Neural progenitor cell (in vitro differentiated cells): ENCODE measurements around the gene TPBGL. TPM values are rescaled to one million over a fixed set of nuclear protein-coding genes. Genes with fewer than 3 reads are reported as not detected.

Source experiments
- DNase-seq: peaks from one replicate; pipeline ENCODE4 v3.0.0-alpha.2; 2016; ENCODE audit warnings: low spot score
- H2AFZ ChIP-seq: fragments of 200-600 bp; sonication (generic); replicated peaks from 2 replicates; pipeline ENCODE4 v1.6.1; 2016; ENCODE audit warnings: antibody characterized with exemption
- H3F3A ChIP-seq: fragments of 200-600 bp; sonication (generic); 2 replicates; pipeline ENCODE4 v1.6.1; 2016; ENCODE audit warnings: antibody characterized with exemption, low read depth
- H3K27ac ChIP-seq: fragments of 200-600 bp; sonication (generic); 2 replicates; pipeline ENCODE4 v1.5.1; 2016; ENCODE audit warnings: mild to moderate bottlenecking
- H3K27me3 ChIP-seq: fragments of 200-600 bp; sonication (generic); 2 replicates; pipeline ENCODE4 v1.6.1; 2016; ENCODE audit warnings: mild to moderate bottlenecking, moderate library complexity
- H3K36me3 ChIP-seq: fragments of 200-600 bp; sonication (generic); 2 replicates; pipeline ENCODE4 v1.5.1; 2016
- H3K4me1 ChIP-seq: fragments of 200-600 bp; sonication (generic); 2 replicates; pipeline ENCODE4 v1.6.1; 2016; ENCODE audit warnings: mixed run types
- H3K4me2 ChIP-seq: fragments of 200-600 bp; sonication (generic); 2 replicates; pipeline ENCODE4 v1.6.1; 2016
- H3K4me3 ChIP-seq: fragments of 200-600 bp; sonication (generic); 2 replicates; pipeline ENCODE4 v1.5.1; 2016
- H3K79me2 ChIP-seq: fragments of 200-600 bp; sonication (generic); 2 replicates; pipeline ENCODE4 v1.6.1; 2016; ENCODE audit warnings: low read depth
- H3K9ac ChIP-seq: fragments of 200-600 bp; sonication (generic); 2 replicates; pipeline ENCODE4 v1.6.1; 2016
- H3K9me3 ChIP-seq: fragments of 200-600 bp; sonication (generic); 2 replicates; pipeline ENCODE4 v1.5.1; 2016; ENCODE audit warnings: low read depth
- H4K20me1 ChIP-seq: fragments of 200-600 bp; sonication (generic); 2 replicates; pipeline ENCODE4 v1.6.1; 2016; ENCODE audit warnings: low read depth
- H3K27ac Mint-ChIP-seq: 3 replicates; pipeline ENCODE4 v1.8.0; 2021; ENCODE audit warnings: mixed read lengths
- H3K27me3 Mint-ChIP-seq: 2 replicates; pipeline ENCODE4 v1.8.0; 2022; ENCODE audit warnings: low read depth, mild to moderate bottlenecking, inconsistent platforms, moderate library complexity, mixed read lengths; ENCODE audit not compliant: insufficient read depth
- H3K36me3 Mint-ChIP-seq: 3 replicates; pipeline ENCODE4 v1.8.0; 2021; ENCODE audit warnings: mixed read lengths
- H3K4me1 Mint-ChIP-seq: 3 replicates; pipeline ENCODE4 v1.8.0; 2021; ENCODE audit warnings: mixed read lengths
- H3K4me3 Mint-ChIP-seq: 3 replicates; pipeline ENCODE4 v1.8.0; 2021; ENCODE audit warnings: mild to moderate bottlenecking, moderate library complexity, mixed read lengths
- H3K9me3 Mint-ChIP-seq: 3 replicates; pipeline ENCODE4 v1.8.0; 2020; ENCODE audit warnings: mixed read lengths
- CTCF ChIP-seq: fragments of 200-600 bp; sonication (generic); IDR thresholded peaks from 2 replicates; pipeline ENCODE4 v1.5.1; 2017; ENCODE audit warnings: antibody characterized with exemption, mild to moderate bottlenecking
- EZH2 ChIP-seq: fragments of 200-600 bp; sonication (generic); IDR thresholded peaks from 2 replicates; pipeline ENCODE4 v1.6.1; 2017; ENCODE audit warnings: antibody characterized with exemption, mild to moderate bottlenecking, moderate library complexity
- EZH2phosphoT487 ChIP-seq: fragments of 200-600 bp; sonication (generic); IDR thresholded peaks from 2 replicates; pipeline ENCODE4 v1.6.1; 2017; ENCODE audit warnings: antibody characterized with exemption
- total RNA-seq: library from RNA; depleted of rRNA; stranded (reverse); fragments of >200 nt; gene quantifications from 2 replicates; pipeline ENCODE4 v1.2.3, GENCODE V29; 2015; ENCODE audit warnings: low replicate concordance

The TPBGL gene
- total RNA-seq, 1 donor from 2014 or later, result not detected

GRCh38 chr11:75275581-75275980 is 35.0 kb downstream of the TPBGL start:
- Mint-ChIP-seq H3K36me3 (no peaks in the 10 kb centered on the region), H3K27me3 (peaks cover 12% of the 10 kb centered on the region), H3K9me3 (no peaks in the 10 kb centered on the region), H3K27ac (no peak overlapping the region), H3K4me1 (peaks cover 5% of the 10 kb centered on the region), H3K4me3 (no peak overlapping the region)
- Histone ChIP-seq H3K9me3 (no peaks in the 10 kb centered on the region), H3K79me2 (no peaks in the 10 kb centered on the region), H4K20me1 (no peaks in the 10 kb centered on the region), H3K27ac (no peak overlapping the region), H3F3A (no peaks in the 10 kb centered on the region), H3K4me2 (no peak overlapping the region), H3K4me3 (no peak overlapping the region), H3K27me3 (no peaks in the 10 kb centered on the region), H3K4me1 (no peaks in the 10 kb centered on the region), H3K9ac (no peak overlapping the region), H3K36me3 (no peaks in the 10 kb centered on the region), H2AFZ (no peak overlapping the region)
- DNase-seq, result no peak
- TF ChIP-seq EZH2 (no peak), CTCF (no peak), EZH2phosphoT487 (no peak)

- peaks cover 5% of the 10 kb centered on the region for H3K4me1 Mint-ChIP-seq
- no peak overlapping the region for H3K4me2 ChIP-seq
- peaks cover 12% of the 10 kb centered on the region for H3K27me3 Mint-ChIP-seq
- H3K27ac ChIP-seq, result no peak overlapping the region
- H3K4me1 ChIP-seq, result no peaks in the 10 kb centered on the region
- TF ChIP-seq EZH2 (no peak), EZH2phosphoT487 (no peak), CTCF (no peak)
- no peak overlapping the region for H3K27ac Mint-ChIP-seq
- H3F3A ChIP-seq, result no peaks in the 10 kb centered on the region
- DNase-seq, result no peak
- no peaks in the 10 kb centered on the region for H3K27me3 ChIP-seq
- H3K9me3 Mint-ChIP-seq, result no peaks in the 10 kb centered on the region
- no peak overlapping the region for H2AFZ ChIP-seq
- H3K79me2 ChIP-seq, result no peaks in the 10 kb centered on the region
- no peak overlapping the region for H3K4me3 Mint-ChIP-seq
- H4K20me1 ChIP-seq, result no peaks in the 10 kb centered on the region
- H3K36me3 Mint-ChIP-seq, result no peaks in the 10 kb centered on the region
- no peak overlapping the region for H3K9ac ChIP-seq
- no peak overlapping the region for H3K4me3 ChIP-seq
- no peaks in the 10 kb centered on the region for H3K36me3 ChIP-seq
- no peaks in the 10 kb centered on the region for H3K9me3 ChIP-seq
Measured at GRCh38 chr11:75276186-75276585, 35.6 kb downstream of the TPBGL start.

GRCh38 chr11:75276686-75277085 is 36.1 kb downstream of the TPBGL start:
- no peaks in the 10 kb centered on the region for H3K4me1 ChIP-seq
- no peak for TF ChIP-seq EZH2phosphoT487
- no peak for TF ChIP-seq EZH2
- no peak for TF ChIP-seq CTCF
- Mint-ChIP-seq H3K4me3 (no peak overlapping the region), H3K9me3 (no peaks in the 10 kb centered on the region), H3K36me3 (no peaks in the 10 kb centered on the region), H3K27ac (no peak overlapping the region), H3K4me1 (peaks cover 3% of the 10 kb centered on the region), H3K27me3 (peaks cover 10% of the 10 kb centered on the region)
- no peaks in the 10 kb centered on the region for H3K9me3 ChIP-seq
- H3F3A ChIP-seq, result no peaks in the 10 kb centered on the region
- no peaks in the 10 kb centered on the region for H3K27me3 ChIP-seq
- DNase-seq, result no peak
- H4K20me1 ChIP-seq, result no peaks in the 10 kb centered on the region
- H3K9ac ChIP-seq, result no peak overlapping the region
- no peak overlapping the region for H3K27ac ChIP-seq
- H3K4me2 ChIP-seq, result no peak overlapping the region
- no peaks in the 10 kb centered on the region for H3K36me3 ChIP-seq
- no peak overlapping the region for H3K4me3 ChIP-seq
- H3K79me2 ChIP-seq, result no peaks in the 10 kb centered on the region
- no peak overlapping the region for H2AFZ ChIP-seq
